ENCODE results near the gene CCL28. TPM values are rescaled to one million over a fixed set of nuclear protein-coding genes. Genes with fewer than 3 reads are reported as not detected.

Gene CCL28
- total and polyA plus RNA-seq, 2 donors (not counting 1 experiment from before 2014, with no cell fraction given): 1.1 to 2.0 TPM

- Histone ChIP-seq H3K27me3 (ENCODE audit: control insufficient read depth, insufficient read depth, low read length) (no peaks in the 10 kb centered on the region), H2AFZ (ENCODE audit: low read length) (no peak overlapping the region), H3K9me3 (ENCODE audit: control insufficient read depth, insufficient read depth, low read depth, low read length) (no peaks in the 10 kb centered on the region), H3K79me2 (ENCODE audit: control insufficient read depth, insufficient read depth, low read length) (no peaks in the 10 kb centered on the region), H3K9ac (ENCODE audit: insufficient read depth, low read length) (no peak overlapping the region), H3K27ac (ENCODE audit: insufficient read depth, low read length) (no peak overlapping the region), H3K4me1 (ENCODE audit: control insufficient read depth, extremely low read depth, insufficient read depth, low read length) (no peaks in the 10 kb centered on the region), H3K4me3 (replicated peaks in 1 of 4; ENCODE audit: control extremely low read depth in 1 of 4, insufficient read depth in 1 of 4, low read depth in 3 of 4, low read length in 4 of 4) (no peak overlapping the region), H3K36me3 (ENCODE audit: control insufficient read depth, insufficient read depth, low read length) (no peaks in the 10 kb centered on the region), H4K20me1 (ENCODE audit: control insufficient read depth, extremely low read depth, insufficient read depth, low read length) (no peaks in the 10 kb centered on the region), H3K4me2 (ENCODE audit: extremely low read depth, insufficient read depth, low read length) (no peak overlapping the region)
- no peak for DNase-seq (ENCODE audit: low read depth in 2 of 2)
- no peak for TF ChIP-seq EZH2 (IDR thresholded peaks at IDR 0.05; ENCODE audit: low read length, missing control alignments)
- no peak for TF ChIP-seq CTCF (conservative IDR thresholded peaks at IDR 0.05 in 1 of 2, IDR thresholded peaks at IDR 0.05 in 1 of 2; ENCODE audit: low read depth in 1 of 2, low read length in 2 of 2)
Measured at GRCh38 chr5:43338862-43339261, 73.3 kb downstream of the CCL28 start.

GRCh38 chr5:43336159-43336558, 76.0 kb downstream of the CCL28 start:
- no peaks in the 10 kb centered on the region for H3K79me2 ChIP-seq (ENCODE audit: control insufficient read depth, insufficient read depth, low read length)
- TF ChIP-seq EZH2 (IDR thresholded peaks at IDR 0.05; ENCODE audit: low read length, missing control alignments) (no peak), CTCF (conservative IDR thresholded peaks at IDR 0.05 in 1 of 2, IDR thresholded peaks at IDR 0.05 in 1 of 2; ENCODE audit: low read depth in 1 of 2, low read length in 2 of 2) (no peak)
- H3K9ac ChIP-seq (ENCODE audit: insufficient read depth, low read length): no peak overlapping the region
- no peak overlapping the region for H3K27ac ChIP-seq (ENCODE audit: insufficient read depth, low read length)
- H4K20me1 ChIP-seq (ENCODE audit: control insufficient read depth, extremely low read depth, insufficient read depth, low read length): no peaks in the 10 kb centered on the region
- no peaks in the 10 kb centered on the region for H3K27me3 ChIP-seq (ENCODE audit: control insufficient read depth, insufficient read depth, low read length)
- no peaks in the 10 kb centered on the region for H3K9me3 ChIP-seq (ENCODE audit: control insufficient read depth, insufficient read depth, low read depth, low read length)
- H3K4me3 ChIP-seq (replicated peaks in 1 of 4; ENCODE audit: control extremely low read depth in 1 of 4, insufficient read depth in 1 of 4, low read depth in 3 of 4, low read length in 4 of 4): no peak overlapping the region
- H3K36me3 ChIP-seq (ENCODE audit: control insufficient read depth, insufficient read depth, low read length): no peaks in the 10 kb centered on the region
- DNase-seq (ENCODE audit: low read depth in 2 of 2): peak in 1 of 2 donors; percentile 25
- no peaks in the 10 kb centered on the region for H3K4me1 ChIP-seq (ENCODE audit: control insufficient read depth, extremely low read depth, insufficient read depth, low read length)
- no peak overlapping the region for H2AFZ ChIP-seq (ENCODE audit: low read length)
- no peak overlapping the region for H3K4me2 ChIP-seq (ENCODE audit: extremely low read depth, insufficient read depth, low read length)

- no peak for DNase-seq (ENCODE audit: low read depth in 2 of 2)
- no peak overlapping the region for H3K27ac ChIP-seq (ENCODE audit: insufficient read depth, low read length)
- no peak overlapping the region for H3K4me3 ChIP-seq (replicated peaks in 1 of 4; ENCODE audit: control extremely low read depth in 1 of 4, insufficient read depth in 1 of 4, low read depth in 3 of 4, low read length in 4 of 4)
- no peaks in the 10 kb centered on the region for H3K79me2 ChIP-seq (ENCODE audit: control insufficient read depth, insufficient read depth, low read length)
- H4K20me1 ChIP-seq (ENCODE audit: control insufficient read depth, extremely low read depth, insufficient read depth, low read length): no peaks in the 10 kb centered on the region
- no peaks in the 10 kb centered on the region for H3K9me3 ChIP-seq (ENCODE audit: control insufficient read depth, insufficient read depth, low read depth, low read length)
- H3K9ac ChIP-seq (ENCODE audit: insufficient read depth, low read length): no peak overlapping the region
- no peak overlapping the region for H2AFZ ChIP-seq (ENCODE audit: low read length)
- H3K4me2 ChIP-seq (ENCODE audit: extremely low read depth, insufficient read depth, low read length): no peak overlapping the region
- no peaks in the 10 kb centered on the region for H3K27me3 ChIP-seq (ENCODE audit: control insufficient read depth, insufficient read depth, low read length)
- no peaks in the 10 kb centered on the region for H3K4me1 ChIP-seq (ENCODE audit: control insufficient read depth, extremely low read depth, insufficient read depth, low read length)
- no peaks in the 10 kb centered on the region for H3K36me3 ChIP-seq (ENCODE audit: control insufficient read depth, insufficient read depth, low read length)
- TF ChIP-seq EZH2 (IDR thresholded peaks at IDR 0.05; ENCODE audit: low read length, missing control alignments) (no peak), CTCF (conservative IDR thresholded peaks at IDR 0.05 in 1 of 2, IDR thresholded peaks at IDR 0.05 in 1 of 2; ENCODE audit: low read depth in 1 of 2, low read length in 2 of 2) (no peak)
Measured at GRCh38 chr5:43335681-43336080, 76.5 kb downstream of the CCL28 start.

All from fibroblast of lung (primary cell).